ENCODE data around the gene ANXA3. TPM values are rescaled to one million over a fixed set of nuclear protein-coding genes. Genes with fewer than 3 reads are reported as not detected.

The ANXA3 gene
- total RNA-seq, 4 donors from 2014 or later: 13.5 to 34.3 (median 21.2) TPM

- no peak for DNase-seq (ENCODE audit: low spot score in 2 of 2)
- 65% methylated on average over 4 of the region's 4 CpGs for WGBS, 2 donors
- TF ChIP-seq, protein P1, sequence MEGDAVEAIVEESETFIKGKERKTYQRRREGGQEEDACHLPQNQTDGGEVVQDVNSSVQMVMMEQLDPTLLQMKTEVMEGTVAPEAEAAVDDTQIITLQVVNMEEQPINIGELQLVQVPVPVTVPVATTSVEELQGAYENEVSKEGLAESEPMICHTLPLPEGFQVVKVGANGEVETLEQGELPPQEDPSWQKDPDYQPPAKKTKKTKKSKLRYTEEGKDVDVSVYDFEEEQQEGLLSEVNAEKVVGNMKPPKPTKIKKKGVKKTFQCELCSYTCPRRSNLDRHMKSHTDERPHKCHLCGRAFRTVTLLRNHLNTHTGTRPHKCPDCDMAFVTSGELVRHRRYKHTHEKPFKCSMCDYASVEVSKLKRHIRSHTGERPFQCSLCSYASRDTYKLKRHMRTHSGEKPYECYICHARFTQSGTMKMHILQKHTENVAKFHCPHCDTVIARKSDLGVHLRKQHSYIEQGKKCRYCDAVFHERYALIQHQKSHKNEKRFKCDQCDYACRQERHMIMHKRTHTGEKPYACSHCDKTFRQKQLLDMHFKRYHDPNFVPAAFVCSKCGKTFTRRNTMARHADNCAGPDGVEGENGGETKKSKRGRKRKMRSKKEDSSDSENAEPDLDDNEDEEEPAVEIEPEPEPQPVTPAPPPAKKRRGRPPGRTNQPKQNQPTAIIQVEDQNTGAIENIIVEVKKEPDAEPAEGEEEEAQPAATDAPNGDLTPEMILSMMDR (IDR thresholded peaks at IDR 0.05): no peak
- TF ChIP-seq POLR2A (IDR thresholded peaks at IDR 0.05): no peak
- intact Hi-C loops (cut with DNase I; ENCODE audit: low total_unique reads): no loop called here
- no peak overlapping the region for H3K4me3 ChIP-seq (ENCODE audit: low read depth, poor library complexity, severe bottlenecking)
Observed at GRCh38 chr4:78562687-78563086, 11.1 kb downstream of the ANXA3 start.

DNA sequence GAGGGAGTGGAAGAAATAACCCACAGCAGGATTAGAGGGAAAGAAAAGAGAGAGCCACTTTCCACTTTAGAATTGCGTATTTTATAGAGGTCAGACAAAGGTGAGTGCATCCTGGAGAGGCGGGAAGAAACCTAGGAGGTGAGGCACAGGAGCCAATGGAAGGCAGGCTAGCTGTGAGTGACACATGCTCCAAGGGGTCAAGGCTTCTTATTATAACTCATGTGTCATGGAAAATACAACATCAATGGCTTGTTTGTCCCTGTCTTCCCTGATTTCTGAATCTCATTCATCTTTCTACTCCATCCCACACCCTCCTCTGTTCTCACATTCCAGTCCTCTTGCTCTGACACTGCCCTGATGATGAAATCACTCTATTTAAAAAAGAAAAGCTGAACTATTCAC lies 14.4 kb downstream of the ANXA3 start:
- 86 to 88% methylated on average over 2 of the region's 2 CpGs for WGBS, 2 donors
- no peak for TF ChIP-seq POLR2A (IDR thresholded peaks at IDR 0.05)
- TF ChIP-seq, protein P1 (IDR thresholded peaks at IDR 0.05): no peak
- DNase-seq (ENCODE audit: low spot score in 2 of 2): no peak
- H3K4me3 ChIP-seq (ENCODE audit: low read depth, poor library complexity, severe bottlenecking): no peak overlapping the region
- intact Hi-C loops (cut with DNase I; ENCODE audit: low total_unique reads): no loop called here

- H3K4me3 ChIP-seq (ENCODE audit: low read depth, poor library complexity, severe bottlenecking): no peak overlapping the region
- no peak for TF ChIP-seq POLR2A (IDR thresholded peaks at IDR 0.05)
- TF ChIP-seq, protein P1 (IDR thresholded peaks at IDR 0.05): no peak
- DNase-seq (ENCODE audit: low spot score in 2 of 2): no peak
- WGBS, 2 donors: 78 to 80% methylated on average over 8 of the region's 8 CpGs
- intact Hi-C loops (cut with DNase I; ENCODE audit: low total_unique reads): no loop called here
Observed at GRCh38 chr4:78566834-78567499, 15.4 kb downstream of the ANXA3 start.

- no peak for DNase-seq (ENCODE audit: low spot score in 2 of 2)
- WGBS, 2 donors: 98 to 100% methylated on average over 2 of the region's 2 CpGs
- H3K4me3 ChIP-seq (ENCODE audit: low read depth, poor library complexity, severe bottlenecking): no peak overlapping the region
- TF ChIP-seq, protein P1 (IDR thresholded peaks at IDR 0.05): no peak
- TF ChIP-seq POLR2A (IDR thresholded peaks at IDR 0.05): no peak
- intact Hi-C loops (cut with DNase I; ENCODE audit: low total_unique reads): no loop called here
Observed at GRCh38 chr4:78567500-78568060, 16.0 kb downstream of the ANXA3 start.

DNA sequence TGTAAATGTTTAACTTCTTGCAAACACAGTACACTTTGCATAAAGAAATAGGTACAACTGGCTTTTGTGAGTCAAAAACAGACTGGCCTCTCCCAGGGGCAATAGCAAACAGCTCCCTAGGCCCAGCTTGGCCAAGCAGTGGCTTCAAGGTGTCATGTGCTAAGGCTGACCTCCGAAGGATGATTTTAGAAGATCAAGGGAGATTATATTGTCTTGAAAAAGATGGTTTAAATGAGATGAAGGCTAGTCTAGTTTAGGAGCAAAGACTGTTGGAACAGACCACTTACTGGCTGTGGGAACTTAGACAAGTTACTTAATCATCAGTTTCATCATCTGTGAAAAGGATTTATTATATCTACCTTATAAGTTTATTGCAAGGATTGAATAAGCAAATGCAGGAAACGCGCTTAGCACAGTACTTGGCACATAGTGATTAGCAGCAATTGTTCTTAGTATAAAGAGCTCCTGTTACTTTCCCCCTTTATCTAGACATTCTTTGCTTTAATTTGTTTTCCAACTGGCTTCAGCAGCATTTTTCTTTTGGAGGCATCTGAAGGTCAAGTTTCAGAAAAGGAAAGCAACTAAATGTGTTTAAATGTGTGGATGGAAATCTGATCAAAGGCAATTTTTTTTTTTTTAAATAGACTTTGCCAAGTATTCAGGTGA lies 17.2 kb downstream of the ANXA3 start:
- H3K4me3 ChIP-seq (ENCODE audit: low read depth, poor library complexity, severe bottlenecking): no peak overlapping the region
- intact Hi-C loops (cut with DNase I; ENCODE audit: low total_unique reads): no loop called here
- 71 to 73% methylated on average over 3 of the region's 3 CpGs for WGBS, 2 donors
- no peak for TF ChIP-seq POLR2A (IDR thresholded peaks at IDR 0.05)
- TF ChIP-seq, protein P1 (IDR thresholded peaks at IDR 0.05): no peak
- no peak for DNase-seq (ENCODE audit: low spot score in 2 of 2)
